PC-9 (cell line): ENCODE results near the gene CAPN15. TPM values are rescaled to one million over a fixed set of nuclear protein-coding genes. Genes with fewer than 3 reads are reported as not detected.

Source experiments
- BruUV-seq: library from RNA; stranded (reverse); fragments of 400-500 nt; replicated peaks from 2 replicates; lab custom pipeline; 2021; lab: Mats Ljungman, UMichigan
- CTCF ChIA-PET: fragments of 300-600 bp; sonication (Branson Sonifier 250); formaldehyde crosslinking; loops from one replicate; lab custom pipeline; 2022; ENCODE audit warnings: antibody characterized with exemption; lab: Charles Lee
- POLR2A ChIA-PET: fragments of 300-600 bp; sonication (Branson Sonifier 250); formaldehyde crosslinking; loops from one replicate; lab custom pipeline; 2022; ENCODE audit warnings: antibody characterized with exemption; ENCODE audit not compliant: unreplicated experiment; lab: Charles Lee
- DNase-seq, 2 experiments: peaks; one replicate each; pipeline versions ENCODE4 v3.0.0 to v3.0.0-alpha.2; 2015 to 2022; ENCODE audit warnings: mixed read lengths in 1 of 2
- H2AFZ ChIP-seq: fragments of 200-600 bp; sonication (generic); 2 replicates; pipeline ENCODE4 v1.8.1; 2017; ENCODE audit warnings: antibody characterized with exemption
- H3F3A ChIP-seq: fragments of 200-600 bp; sonication (generic); 2 replicates; pipeline ENCODE4 v1.8.1; 2017; ENCODE audit warnings: antibody characterized with exemption, mild to moderate bottlenecking, low read depth; ENCODE audit not compliant: insufficient read depth
- H3K27ac ChIP-seq: fragments of 200-600 bp; sonication (generic); 2 replicates; pipeline ENCODE4 v1.6.1; 2016; ENCODE audit warnings: mixed run types
- H3K27me3 ChIP-seq: fragments of 200-600 bp; sonication (generic); 2 replicates; pipeline ENCODE4 v1.6.1; 2016; ENCODE audit warnings: low read depth, mixed run types; ENCODE audit not compliant: insufficient read depth
- H3K36me3 ChIP-seq: fragments of 200-600 bp; sonication (generic); 2 replicates; pipeline ENCODE4 v1.6.1; 2016; ENCODE audit warnings: low read depth, mixed run types
- H3K4me1 ChIP-seq: fragments of 200-600 bp; sonication (generic); replicated peaks from 2 replicates; pipeline ENCODE4 v1.6.1; 2016; ENCODE audit warnings: mixed run types; ENCODE audit not compliant: insufficient read depth
- H3K4me2 ChIP-seq: fragments of 200-600 bp; sonication (generic); 2 replicates; pipeline ENCODE4 v1.6.1; 2017; ENCODE audit warnings: mixed run types
- H3K4me3 ChIP-seq: fragments of 200-600 bp; sonication (generic); 2 replicates; pipeline ENCODE4 v1.6.1; 2016; ENCODE audit warnings: mixed run types
- H3K79me2 ChIP-seq: fragments of 200-600 bp; sonication (generic); 2 replicates; pipeline ENCODE4 v1.6.1; 2017; ENCODE audit warnings: low read depth, mixed run types
- H3K9me2 ChIP-seq: fragments of 200-600 bp; sonication (generic); 2 replicates; pipeline ENCODE4 v1.8.1; 2017; ENCODE audit warnings: mild to moderate bottlenecking; ENCODE audit not compliant: insufficient read depth
- H3K9me3 ChIP-seq: fragments of 200-600 bp; sonication (generic); 2 replicates; pipeline ENCODE4 v1.8.1; 2016; ENCODE audit warnings: low read depth; ENCODE audit not compliant: insufficient read depth
- H4K20me1 ChIP-seq: fragments of 200-600 bp; sonication (generic); 2 replicates; pipeline ENCODE4 v1.8.1; 2017; ENCODE audit not compliant: insufficient read depth
- EZH2 ChIP-seq: fragments of 200-600 bp; sonication (generic); IDR thresholded peaks from 2 replicates; pipeline ENCODE4 v1.8.0; 2017; ENCODE audit warnings: antibody characterized with exemption, low read depth
- intact Hi-C: fragments of 100-400 bp; cut with micrococcal nuclease; formaldehyde crosslinking; loops from one replicate; pipeline ENCODE4 v1.10.0; 2022; ENCODE audit not compliant: unreplicated experiment
- total RNA-seq: library from RNA; stranded (reverse); gene quantifications from 2 replicates; pipeline ENCODE4 v1.2.3, GENCODE V29; 2021
- TF ChIP-seq, protein P1 (sequence below): fragments of 200-600 bp; sonication (generic); conservative IDR thresholded peaks from 2 replicates; pipeline ENCODE4 v1.6.1; 2017; ENCODE audit warnings: mixed run types, antibody characterized with exemption, mild to moderate bottlenecking, moderate library complexity

CAPN15 gene
- total RNA-seq, 1 experiment from 2014 or later = 66.8 TPM

GRCh38 chr16:548586-548985, 21.1 kb downstream of the CAPN15 start:
- DNase-seq = no peak
- no peak for TF ChIP-seq EZH2
- TF ChIP-seq, protein P1, sequence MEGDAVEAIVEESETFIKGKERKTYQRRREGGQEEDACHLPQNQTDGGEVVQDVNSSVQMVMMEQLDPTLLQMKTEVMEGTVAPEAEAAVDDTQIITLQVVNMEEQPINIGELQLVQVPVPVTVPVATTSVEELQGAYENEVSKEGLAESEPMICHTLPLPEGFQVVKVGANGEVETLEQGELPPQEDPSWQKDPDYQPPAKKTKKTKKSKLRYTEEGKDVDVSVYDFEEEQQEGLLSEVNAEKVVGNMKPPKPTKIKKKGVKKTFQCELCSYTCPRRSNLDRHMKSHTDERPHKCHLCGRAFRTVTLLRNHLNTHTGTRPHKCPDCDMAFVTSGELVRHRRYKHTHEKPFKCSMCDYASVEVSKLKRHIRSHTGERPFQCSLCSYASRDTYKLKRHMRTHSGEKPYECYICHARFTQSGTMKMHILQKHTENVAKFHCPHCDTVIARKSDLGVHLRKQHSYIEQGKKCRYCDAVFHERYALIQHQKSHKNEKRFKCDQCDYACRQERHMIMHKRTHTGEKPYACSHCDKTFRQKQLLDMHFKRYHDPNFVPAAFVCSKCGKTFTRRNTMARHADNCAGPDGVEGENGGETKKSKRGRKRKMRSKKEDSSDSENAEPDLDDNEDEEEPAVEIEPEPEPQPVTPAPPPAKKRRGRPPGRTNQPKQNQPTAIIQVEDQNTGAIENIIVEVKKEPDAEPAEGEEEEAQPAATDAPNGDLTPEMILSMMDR = no peak
- peaks cover 6% of the 10 kb centered on the region for H3K79me2 ChIP-seq
- POLR2A ChIA-PET = no interaction called here
- peaks cover 24% of the 10 kb centered on the region for H4K20me1 ChIP-seq
- H3K36me3 ChIP-seq = no peaks in the 10 kb centered on the region
- H3K4me3 ChIP-seq = no peak overlapping the region
- no peak overlapping the region for H2AFZ ChIP-seq
- intact Hi-C loops = no loop called here
- H3K4me2 ChIP-seq = no peak overlapping the region
- no TSS peak for BruUV-seq
- CTCF ChIA-PET = no interaction called here
- no peaks in the 10 kb centered on the region for H3K4me1 ChIP-seq
- no peak overlapping the region for H3K27ac ChIP-seq
- H3K27me3 ChIP-seq = no peaks in the 10 kb centered on the region
- H3K9me3 ChIP-seq = no peaks in the 10 kb centered on the region
- H3F3A ChIP-seq = no peaks in the 10 kb centered on the region
- H3K9me2 ChIP-seq = no peaks in the 10 kb centered on the region

GRCh38 chr16:549544-550263, 22.2 kb downstream of the CAPN15 start:
- H3K9me2 ChIP-seq = no peaks in the 10 kb centered on the region
- no peaks in the 10 kb centered on the region for H3F3A ChIP-seq
- no peak overlapping the region for H3K4me2 ChIP-seq
- H3K36me3 ChIP-seq = no peaks in the 10 kb centered on the region
- no peaks in the 10 kb centered on the region for H3K9me3 ChIP-seq
- no peak overlapping the region for H3K27ac ChIP-seq
- no peaks in the 10 kb centered on the region for H3K27me3 ChIP-seq
- H3K79me2 ChIP-seq = peaks cover 3% of the 10 kb centered on the region; the same call in 1 of the 2 replicates
- DNase-seq = no peak
- BruUV-seq = no TSS peak
- peaks cover 17% of the 10 kb centered on the region for H4K20me1 ChIP-seq
- no peak overlapping the region for H2AFZ ChIP-seq
- TF ChIP-seq, protein P1 = no peak
- no peak for TF ChIP-seq EZH2
- H3K4me3 ChIP-seq = no peak overlapping the region
- ChIA-PET CTCF (no interaction called here), POLR2A (no interaction called here)
- intact Hi-C loops = no loop called here
- H3K4me1 ChIP-seq = no peaks in the 10 kb centered on the region

DNA sequence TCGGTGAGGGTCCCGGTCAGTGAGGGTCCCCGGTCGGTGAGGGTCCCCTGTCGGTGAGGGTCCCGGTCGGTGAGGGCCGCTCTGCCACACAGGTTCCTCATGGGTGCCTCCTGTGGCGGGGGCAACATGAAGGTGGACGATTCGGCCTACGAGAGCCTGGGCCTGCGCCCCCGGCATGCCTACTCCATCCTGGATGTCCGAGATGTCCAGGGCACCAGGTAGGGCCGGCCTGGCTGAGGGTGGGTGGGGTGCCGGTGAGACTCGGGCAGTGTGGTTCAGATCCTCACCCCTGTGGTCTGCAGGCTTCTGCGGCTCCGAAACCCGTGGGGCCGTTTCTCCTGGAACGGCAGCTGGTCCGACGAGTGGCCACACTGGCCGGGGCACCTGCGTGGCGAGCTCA, 23.7 kb downstream of the CAPN15 start:
- POLR2A ChIA-PET = interaction anchor here (0.7 kb wide), 1 partner anchor 209 kb away, joined by 15 read pairs; no protein-coding TSS in a partner anchor
- Histone ChIP-seq H3K9me2 (no peaks in the 10 kb centered on the region), H3K36me3 (no peaks in the 10 kb centered on the region), H2AFZ (no peak overlapping the region), H3K4me2 (no peak overlapping the region), H3F3A (no peaks in the 10 kb centered on the region), H3K79me2 (no peaks in the 10 kb centered on the region), H3K27ac (no peak overlapping the region), H3K4me3 (no peak overlapping the region), H3K4me1 (no peaks in the 10 kb centered on the region), H3K9me3 (no peaks in the 10 kb centered on the region), H3K27me3 (no peaks in the 10 kb centered on the region), H4K20me1 (peaks cover 3% of the 10 kb centered on the region)
- intact Hi-C loops = no loop called here
- TF ChIP-seq, protein P1 = no peak
- TF ChIP-seq EZH2 = no peak
- BruUV-seq = no TSS peak
- CTCF ChIA-PET = no interaction called here
- no peak for DNase-seq
